Middle frontal gyrus (tissue), 1 donor: Measurements from ENCODE around the gene TSEN15.
"Not testable (repeated sequence)": the region's sequence is repeated elsewhere in the genome, so short reads cannot be mapped to it uniquely, and the experiment has no call there.

Experiments used
- DNase-seq: peaks from one replicate; pipeline ENCODE4 v3.0.0-alpha.2; 2015; ENCODE audit warnings: low spot score; ENCODE audit errors: extremely low spot score

TSEN15 gene

GRCh38 chr1:184031409-184032107, 20.0 kb upstream of the TSEN15 start:
- no peak for DNase-seq

DNA sequence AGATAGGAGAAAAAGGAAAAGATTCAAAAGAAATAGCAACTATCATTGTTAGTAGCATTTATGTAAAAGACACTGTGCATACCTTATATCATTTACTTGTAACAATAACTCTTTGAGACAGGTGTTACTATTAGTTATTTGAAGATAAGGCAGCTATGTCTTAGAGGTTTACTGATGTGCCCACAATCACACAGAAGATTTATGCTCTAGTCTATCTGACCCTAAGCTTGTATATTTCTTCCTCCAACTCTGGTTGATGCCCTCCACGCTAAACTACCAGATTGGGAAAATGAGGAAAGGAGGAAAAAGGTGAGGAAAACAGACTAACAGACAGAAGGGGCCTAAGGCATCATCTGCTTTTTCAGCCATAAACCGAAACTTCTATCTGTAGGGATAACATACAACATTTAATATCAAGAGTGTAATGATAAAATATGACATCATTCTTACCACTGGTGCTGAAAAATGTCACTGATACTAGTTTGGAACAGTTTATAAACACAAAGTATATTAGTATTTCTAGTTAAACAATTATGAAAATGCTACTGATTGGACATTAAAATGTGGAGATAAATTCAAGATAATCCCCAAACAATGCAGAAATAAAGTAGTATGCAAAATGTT, 19.1 kb upstream of the TSEN15 start:
- DNase-seq = no peak

DNA sequence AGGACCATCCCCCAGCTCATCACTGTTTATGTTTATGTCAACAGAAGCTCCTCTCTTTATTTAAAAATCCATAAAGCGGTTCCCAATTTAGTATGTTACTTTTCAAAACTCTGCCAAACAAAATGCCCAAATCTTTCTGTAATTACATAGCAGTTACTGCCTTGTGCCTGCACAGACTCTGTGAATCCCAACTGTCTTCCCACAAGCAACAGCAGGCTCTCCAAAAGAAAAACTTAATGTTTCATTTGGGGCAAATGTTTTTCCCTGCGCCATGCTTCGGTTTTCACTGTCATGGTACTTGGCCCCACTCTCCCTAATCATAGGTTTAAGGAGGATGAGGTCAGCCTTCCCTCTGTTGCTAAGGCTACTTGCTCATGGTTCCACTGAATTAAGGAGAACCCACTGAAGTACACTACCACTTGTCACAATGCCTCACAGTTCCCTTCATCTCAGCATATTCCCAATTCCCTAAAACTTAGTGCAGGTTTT, 18.6 kb upstream of the TSEN15 start:
- no peak for DNase-seq

DNA sequence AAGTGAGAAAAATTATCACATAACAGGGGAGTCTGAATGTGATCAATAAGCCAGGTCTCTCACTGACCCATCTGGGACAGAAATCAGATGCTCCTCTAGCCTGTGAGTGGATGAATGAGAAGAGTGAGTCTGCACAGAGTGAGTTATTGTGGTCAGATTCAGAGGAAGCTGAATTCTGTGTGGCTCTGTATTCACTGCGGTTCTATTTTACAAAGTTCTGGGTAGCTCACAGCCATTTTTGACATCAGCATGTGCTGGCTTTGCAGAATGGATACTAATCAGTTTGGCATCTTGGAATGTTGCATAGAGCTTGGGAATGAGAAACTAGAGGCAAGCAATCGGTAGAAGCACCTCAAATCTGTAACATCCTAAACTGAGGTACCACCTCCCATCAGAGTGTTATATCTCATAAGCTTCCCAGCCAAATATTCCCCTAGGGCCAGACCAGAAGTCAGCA, 17.8 kb upstream of the TSEN15 start:
- no peak for DNase-seq

GRCh38 chr1:184034761-184035379, 16.7 kb upstream of the TSEN15 start:
- DNase-seq = no peak

DNA sequence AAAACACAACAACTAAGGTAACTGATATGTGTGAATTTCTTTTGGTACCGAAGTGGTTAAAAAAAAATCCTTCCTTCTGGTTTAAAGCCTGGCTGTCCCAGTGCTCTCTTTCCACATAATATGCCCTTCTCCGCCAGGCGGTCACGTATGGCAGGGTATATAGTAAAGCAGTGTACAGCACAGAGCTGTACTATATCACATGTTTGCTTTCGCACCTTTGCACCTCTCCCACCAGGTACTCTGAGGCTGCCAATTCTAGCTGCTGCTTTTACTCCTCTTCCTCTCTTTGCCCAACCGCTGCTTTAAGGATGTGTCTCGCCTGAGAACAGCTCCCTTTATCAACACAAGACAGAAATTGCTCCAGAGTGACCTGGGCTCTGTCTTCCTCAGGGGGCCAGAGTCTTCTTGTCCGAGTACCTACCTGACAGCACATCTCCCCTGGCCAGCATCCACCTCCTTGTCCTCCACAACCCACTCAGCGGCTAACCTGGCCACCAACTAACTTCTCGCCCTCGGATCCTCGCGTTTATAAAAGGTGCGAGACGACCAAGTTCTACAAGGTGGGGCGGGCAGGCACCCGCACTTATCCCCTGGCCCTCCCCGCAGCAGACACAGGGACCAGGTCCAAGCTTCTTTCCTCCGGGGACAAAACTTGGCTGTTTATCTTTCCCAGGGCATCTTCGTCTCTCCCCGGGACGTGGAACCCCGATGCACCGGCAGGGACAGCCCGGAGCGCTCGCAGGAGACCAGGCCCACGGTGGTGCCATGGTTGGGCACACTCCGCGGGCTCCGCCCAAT, 15.6 kb upstream of the TSEN15 start:
- DNase-seq = no peak

GRCh38 chr1:184036517-184036949, 15.0 kb upstream of the TSEN15 start:
- no peak for DNase-seq

DNA sequence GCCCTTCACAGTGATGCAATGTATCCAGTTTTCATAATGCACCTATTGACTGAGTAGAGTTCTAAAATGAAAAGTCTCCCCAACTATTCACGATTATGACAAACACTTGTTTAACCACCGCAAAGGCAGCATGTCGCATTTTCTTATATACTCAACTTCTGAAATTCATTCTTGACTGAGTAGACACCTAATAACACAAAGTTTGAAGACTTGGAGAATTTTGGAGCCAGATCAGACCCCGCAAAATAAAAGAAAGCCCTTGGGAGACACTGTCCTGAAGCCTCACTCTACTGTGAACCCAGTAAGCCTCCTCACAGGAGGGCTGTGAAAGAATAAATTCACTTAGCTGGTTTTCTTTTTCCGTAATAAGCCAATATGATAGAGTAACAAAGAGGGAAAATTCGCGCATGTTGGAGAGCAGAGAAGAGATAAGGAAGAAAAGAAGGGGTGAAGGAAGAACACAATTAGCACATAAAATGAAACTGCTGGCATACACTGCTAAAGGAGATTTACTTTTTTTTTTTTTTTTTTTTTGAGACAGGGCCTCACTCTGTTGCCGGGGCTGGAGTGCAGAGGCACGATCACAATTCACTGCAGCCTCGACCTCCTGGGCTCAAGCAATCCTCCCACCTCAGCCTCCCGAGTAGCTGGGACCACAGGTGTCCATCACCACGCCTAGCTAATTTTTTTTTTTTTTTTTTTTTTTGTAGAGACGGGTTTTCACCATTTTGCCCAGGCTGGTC, 13.5 kb upstream of the TSEN15 start:
- no peak for DNase-seq

DNA sequence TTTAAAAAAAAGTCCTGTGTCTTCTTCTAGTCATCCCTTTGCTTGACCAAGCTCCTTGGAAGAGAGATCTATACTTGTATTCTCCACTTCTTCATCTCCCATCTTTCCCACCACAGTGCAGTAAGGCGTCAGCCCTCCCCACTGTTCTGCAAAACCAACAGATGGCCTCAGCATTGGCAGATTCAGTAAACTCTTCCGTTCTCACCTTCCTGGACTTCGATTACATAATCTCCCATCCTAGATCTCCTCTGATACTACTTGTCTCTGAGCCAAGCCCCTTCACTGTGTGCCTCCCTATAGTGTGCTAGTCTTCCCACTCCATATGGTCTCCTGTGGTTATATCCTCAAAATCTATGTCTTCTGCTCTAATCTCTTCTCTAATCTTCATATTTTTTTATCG, 12.4 kb upstream of the TSEN15 start:
- DNase-seq = no peak

- DNase-seq = no peak
Measured at GRCh38 chr1:184041731-184042130, 9.8 kb upstream of the TSEN15 start.

- DNase-seq = not testable (repeated sequence)
Measured at GRCh38 chr1:184043315-184043714, 8.2 kb upstream of the TSEN15 start.

GRCh38 chr1:184044603-184045376, 6.7 kb upstream of the TSEN15 start:
- no peak for DNase-seq

- DNase-seq = not testable (repeated sequence)
Measured at GRCh38 chr1:184047541-184047940, 4.0 kb upstream of the TSEN15 start.

- no peak for DNase-seq
Measured at GRCh38 chr1:184048561-184049240, 2.8 kb upstream of the TSEN15 start.

GRCh38 chr1:184049291-184049690, 2.2 kb upstream of the TSEN15 start:
- no peak for DNase-seq

- DNase-seq = no peak
Measured at GRCh38 chr1:184049836-184050468, 1.6 kb upstream of the TSEN15 start.

DNA sequence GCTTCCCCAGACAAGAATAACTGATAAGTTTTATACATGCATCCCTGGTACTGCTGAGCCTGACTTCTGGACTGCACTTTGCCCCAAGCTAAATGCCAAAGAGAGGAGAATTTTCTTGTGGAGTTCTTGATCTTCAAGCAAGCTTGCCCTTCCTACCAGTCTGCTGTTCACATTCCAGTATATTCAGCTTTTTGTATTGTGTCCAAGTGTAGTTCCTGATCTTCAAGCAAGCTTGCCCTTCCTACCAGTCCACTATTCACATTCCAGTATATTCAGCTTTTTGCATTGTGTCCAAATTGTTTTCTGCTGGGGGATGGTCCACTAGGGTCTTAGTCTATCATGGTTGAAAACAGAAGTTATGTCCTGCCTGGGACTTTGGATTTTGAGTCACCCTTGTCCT, 894 bp upstream of the TSEN15 start:
- no peak for DNase-seq

DNA sequence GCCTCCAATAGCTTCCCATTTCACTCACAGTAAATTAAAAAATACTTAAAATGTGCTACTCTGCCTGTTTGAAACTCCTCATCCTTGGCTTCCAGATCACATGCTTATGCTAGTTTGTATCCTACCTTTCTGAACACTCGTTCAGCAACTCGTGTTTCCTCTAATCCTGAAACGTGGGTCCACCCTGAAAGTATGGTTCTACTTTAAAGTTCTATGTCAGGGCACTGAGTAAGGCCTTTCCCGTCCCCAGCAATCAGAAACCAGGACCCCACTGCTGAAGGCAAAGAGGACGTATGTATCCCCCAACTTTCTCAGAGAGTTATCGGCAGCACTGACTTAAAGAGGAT, 419 bp upstream of the TSEN15 start:
- DNase-seq = no peak

GRCh38 chr1:184052194-184052559, 647 bp downstream of the TSEN15 start:
- DNase-seq = no peak
